Measurements from ENCODE around the gene CCDC28A. TPM values are rescaled to one million over a fixed set of nuclear protein-coding genes. Genes with fewer than 3 reads are reported as not detected.

CCDC28A gene
- polyA plus RNA-seq, 2 of the 4 experiments (the other 2 are of a cell fraction): 9.0 to 23.0 TPM

DNA sequence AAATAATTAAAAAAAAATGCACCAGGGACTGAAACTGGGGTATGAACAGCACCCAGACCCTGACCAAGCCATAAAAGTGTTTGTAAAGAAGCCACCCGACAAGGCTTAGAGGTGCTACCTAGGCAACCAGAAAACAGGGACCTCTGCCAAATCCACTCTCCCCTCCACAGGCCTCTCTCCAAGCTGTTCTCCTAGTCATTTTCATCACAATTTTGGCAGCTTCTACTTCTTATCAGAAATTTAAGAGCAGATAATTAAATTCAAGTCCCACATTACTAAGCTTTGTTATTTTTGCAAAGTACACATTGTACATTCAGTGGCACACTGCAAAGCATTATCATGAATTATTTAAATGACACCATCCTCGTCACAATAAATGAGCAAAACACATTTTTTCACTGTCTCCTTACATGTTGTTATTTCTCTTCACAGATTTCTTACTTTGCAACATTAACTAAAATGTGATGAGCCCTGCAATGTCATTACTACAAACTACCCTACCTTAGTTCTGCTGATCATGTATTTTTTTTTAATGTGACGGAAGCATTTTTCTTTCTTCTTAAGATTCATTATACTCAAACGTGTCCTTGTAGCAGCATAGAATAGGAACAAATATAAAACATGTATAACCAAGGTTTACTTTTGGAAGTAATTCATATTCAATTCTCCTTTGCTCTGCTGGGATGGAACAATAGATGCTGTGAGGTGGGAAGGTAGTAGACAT is 60.4 kb downstream of the CCDC28A start:
- Histone ChIP-seq H3K9me3 (no peaks in the 10 kb centered on the region), H3K27ac (no peak overlapping the region), H3K4me3 (no peak overlapping the region), H3K4me1 (no peaks in the 10 kb centered on the region), H3K4me2 (no peak overlapping the region)
- DNase-seq (ENCODE audit: low read depth in 1 of 2, low spot score in 1 of 2) (no peak), ATAC-seq (no peak), FAIRE-seq (no peak)
- CTCF ChIA-PET: interaction anchor here (2.6 kb wide), 1 partner anchor 18 kb away, joined by 8 read pairs; no protein-coding TSS in a partner anchor
- TF ChIP-seq MAFK (IDR thresholded peaks at IDR 0.05; ENCODE audit: partially characterized antibody) (peak; percentile 40), NR3C1 (IDR thresholded peaks at IDR 0.05) (no peak)
- WGBS (ENCODE audit: missing lambda C conversion rate): 58% methylated on average over 4 of the region's 4 CpGs
- POLR2A ChIA-PET: no interaction called here

DNA sequence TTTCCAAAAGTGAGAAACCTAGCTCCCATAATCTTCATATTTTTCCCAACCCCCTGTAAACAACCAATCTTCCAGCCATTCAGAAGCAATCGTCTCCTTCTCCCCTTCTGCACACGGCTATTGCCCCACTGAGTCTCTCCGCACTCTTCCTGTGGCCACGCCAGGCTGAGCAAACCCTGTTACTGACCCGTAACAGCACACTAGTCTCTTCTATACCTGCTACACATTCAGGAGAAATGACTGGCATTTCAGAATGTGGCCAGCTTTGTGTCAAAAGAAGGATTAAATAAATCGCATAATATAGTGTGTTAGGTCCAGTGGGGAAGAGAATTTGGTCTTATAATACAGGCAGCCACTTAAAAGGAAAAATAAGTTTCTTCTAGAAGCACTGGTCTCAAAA is 63.7 kb downstream of the CCDC28A start:
- no peak for ATAC-seq
- 79% methylated on average over 6 of the region's 6 CpGs for WGBS (ENCODE audit: missing lambda C conversion rate)

More for the DNA sequence above, 63.7 kb downstream of the CCDC28A start:
- ChIA-PET CTCF (no interaction called here), POLR2A (no interaction called here)
- TF ChIP-seq, protein P1, sequence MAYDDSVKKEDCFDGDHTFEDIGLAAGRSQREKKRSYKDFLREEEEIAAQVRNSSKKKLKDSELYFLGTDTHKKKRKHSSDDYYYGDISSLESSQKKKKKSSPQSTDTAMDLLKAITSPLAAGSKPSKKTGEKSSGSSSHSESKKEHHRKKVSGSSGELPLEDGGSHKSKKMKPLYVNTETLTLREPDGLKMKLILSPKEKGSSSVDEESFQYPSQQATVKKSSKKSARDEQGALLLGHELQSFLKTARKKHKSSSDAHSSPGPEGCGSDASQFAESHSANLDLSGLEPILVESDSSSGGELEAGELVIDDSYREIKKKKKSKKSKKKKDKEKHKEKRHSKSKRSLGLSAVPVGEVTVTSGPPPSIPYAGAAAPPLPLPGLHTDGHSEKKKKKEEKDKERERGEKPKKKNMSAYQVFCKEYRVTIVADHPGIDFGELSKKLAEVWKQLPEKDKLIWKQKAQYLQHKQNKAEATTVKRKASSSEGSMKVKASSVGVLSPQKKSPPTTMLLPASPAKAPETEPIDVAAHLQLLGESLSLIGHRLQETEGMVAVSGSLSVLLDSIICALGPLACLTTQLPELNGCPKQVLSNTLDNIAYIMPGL (CRISPR knock-in tag; IDR thresholded peaks at IDR 0.05; ENCODE audit: borderline replicate concordance): no peak
- TF ChIP-seq NFE2L2 (conservative IDR thresholded peaks at IDR 0.05; ENCODE audit: low read length) (no peak), FOSB (CRISPR knock-in tag; IDR thresholded peaks at IDR 0.05) (no peak), MAZ (IDR thresholded peaks at IDR 0.05; ENCODE audit: borderline replicate concordance, low read depth, low read length) (no peak), POLR2A (IDR thresholded peaks at IDR 0.05; ENCODE audit: low read length) (no peak), GATA3 (IDR thresholded peaks at IDR 0.05; ENCODE audit: borderline replicate concordance) (no peak), KDM5A (IDR thresholded peaks at IDR 0.05) (no peak), EP300 (IDR thresholded peaks at IDR 0.05) (no peak), CHD2 (IDR thresholded peaks at IDR 0.05; ENCODE audit: low read length, partially characterized antibody) (no peak), ZC3H11A (IDR thresholded peaks at IDR 0.05) (no peak), CHD4 (IDR thresholded peaks at IDR 0.05; ENCODE audit: borderline replicate concordance) (no peak), FOXS1 (CRISPR knock-in tag; IDR thresholded peaks at IDR 0.05) (no peak), EHMT2 (IDR thresholded peaks at IDR 0.05; ENCODE audit: low read depth) (no peak), PHF8 (IDR thresholded peaks at IDR 0.05; ENCODE audit: borderline replicate concordance, low read depth) (no peak)
- TF ChIP-seq, protein P2, sequence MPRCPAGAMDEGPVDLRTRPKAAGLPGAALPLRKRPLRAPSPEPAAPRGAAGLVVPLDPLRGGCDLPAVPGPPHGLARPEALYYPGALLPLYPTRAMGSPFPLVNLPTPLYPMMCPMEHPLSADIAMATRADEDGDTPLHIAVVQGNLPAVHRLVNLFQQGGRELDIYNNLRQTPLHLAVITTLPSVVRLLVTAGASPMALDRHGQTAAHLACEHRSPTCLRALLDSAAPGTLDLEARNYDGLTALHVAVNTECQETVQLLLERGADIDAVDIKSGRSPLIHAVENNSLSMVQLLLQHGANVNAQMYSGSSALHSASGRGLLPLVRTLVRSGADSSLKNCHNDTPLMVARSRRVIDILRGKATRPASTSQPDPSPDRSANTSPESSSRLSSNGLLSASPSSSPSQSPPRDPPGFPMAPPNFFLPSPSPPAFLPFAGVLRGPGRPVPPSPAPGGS (IDR thresholded peaks at IDR 0.05): no peak
- TF ChIP-seq, protein P3, sequence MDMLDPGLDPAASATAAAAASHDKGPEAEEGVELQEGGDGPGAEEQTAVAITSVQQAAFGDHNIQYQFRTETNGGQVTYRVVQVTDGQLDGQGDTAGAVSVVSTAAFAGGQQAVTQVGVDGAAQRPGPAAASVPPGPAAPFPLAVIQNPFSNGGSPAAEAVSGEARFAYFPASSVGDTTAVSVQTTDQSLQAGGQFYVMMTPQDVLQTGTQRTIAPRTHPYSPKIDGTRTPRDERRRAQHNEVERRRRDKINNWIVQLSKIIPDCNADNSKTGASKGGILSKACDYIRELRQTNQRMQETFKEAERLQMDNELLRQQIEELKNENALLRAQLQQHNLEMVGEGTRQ (IDR thresholded peaks at IDR 0.05): no peak
- TF ChIP-seq, protein P4, sequence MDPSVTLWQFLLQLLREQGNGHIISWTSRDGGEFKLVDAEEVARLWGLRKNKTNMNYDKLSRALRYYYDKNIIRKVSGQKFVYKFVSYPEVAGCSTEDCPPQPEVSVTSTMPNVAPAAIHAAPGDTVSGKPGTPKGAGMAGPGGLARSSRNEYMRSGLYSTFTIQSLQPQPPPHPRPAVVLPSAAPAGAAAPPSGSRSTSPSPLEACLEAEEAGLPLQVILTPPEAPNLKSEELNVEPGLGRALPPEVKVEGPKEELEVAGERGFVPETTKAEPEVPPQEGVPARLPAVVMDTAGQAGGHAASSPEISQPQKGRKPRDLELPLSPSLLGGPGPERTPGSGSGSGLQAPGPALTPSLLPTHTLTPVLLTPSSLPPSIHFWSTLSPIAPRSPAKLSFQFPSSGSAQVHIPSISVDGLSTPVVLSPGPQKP (IDR thresholded peaks at IDR 0.05; ENCODE audit: low read depth, low read length): no peak
- H3K9me3 ChIP-seq: no peaks in the 10 kb centered on the region
- H3K27ac ChIP-seq: no peak overlapping the region
- H3K4me3 ChIP-seq: no peak overlapping the region
- H3K4me2 ChIP-seq: no peak overlapping the region
- no peaks in the 10 kb centered on the region for H3K4me1 ChIP-seq
- FAIRE-seq (no peak), DNase-seq (ENCODE audit: low read depth in 1 of 2, low spot score in 1 of 2) (no peak)

Other genes starting within 250 kb of the CCDC28A start
- 0.01 and 0.05 TPM in 2 replicates for gene ECT2L, start 22.3 kb downstream of the CCDC28A start, polyA plus RNA-seq (2011; rRNA removed)
- not detected in 3 replicates for gene ECT2L, start 22.3 kb downstream of the CCDC28A start, polyA plus RNA-seq (2017; fragmentation: RNase III; extraction: RNeasy Plus Mini Kit Qiagen cat#74134 plus additional on column Dnase treatment)
- 34.2 and 36.4 TPM in 2 replicates for gene REPS1, start 214.5 kb downstream of the CCDC28A start, polyA plus RNA-seq (2011; rRNA removed)
- 16.3 to 18.9 TPM (median 16.8 TPM) in 3 replicates for gene REPS1, start 214.5 kb downstream of the CCDC28A start, polyA plus RNA-seq (2017; fragmentation: RNase III; extraction: RNeasy Plus Mini Kit Qiagen cat#74134 plus additional on column Dnase treatment)

All from A549 (cell line).